ENCODE results near the gene OSBPL3. TPM values are rescaled to one million over a fixed set of nuclear protein-coding genes. Genes with fewer than 3 reads are reported as not detected.

Gene OSBPL3
- total and polyA plus RNA-seq, 4 donors = 0.28 to 3.0 (median 1.1) TPM

GRCh38 chr7:24769851-24770250 is 210.1 kb downstream of the OSBPL3 start (continued):
- TF ChIP-seq ZBTB33 (IDR thresholded peaks at IDR 0.05) (no peak), GABPA (IDR thresholded peaks at IDR 0.05 in 1 of 2, conservative IDR thresholded peaks at IDR 0.05 in 1 of 2) (no peak), RAD21 (IDR thresholded peaks at IDR 0.05) (no peak), HNF4G (IDR thresholded peaks at IDR 0.05) (no peak)

GRCh38 chr7:24769014-24769830 is 210.8 kb downstream of the OSBPL3 start:
- no peak for TF ChIP-seq RXRA (IDR thresholded peaks at IDR 0.05)
- TF ChIP-seq SP1 (IDR thresholded peaks at IDR 0.05) = no peak
- TF ChIP-seq ZBTB33 (IDR thresholded peaks at IDR 0.05) = no peak
- TF ChIP-seq HNF4G (IDR thresholded peaks at IDR 0.05) = no peak
- no peak for TF ChIP-seq CTCF (IDR thresholded peaks at IDR 0.05; ENCODE audit: low read depth, low read length, missing input control)
- TF ChIP-seq ATF3 (IDR thresholded peaks at IDR 0.05) = no peak
- no peak for TF ChIP-seq MAX (IDR thresholded peaks at IDR 0.05)
- TF ChIP-seq EGR1 (IDR thresholded peaks at IDR 0.05; ENCODE audit: low read depth in 2 of 2) = no peak
- TF ChIP-seq FOXA2 (IDR thresholded peaks at IDR 0.05) = no peak
- TF ChIP-seq GABPA (IDR thresholded peaks at IDR 0.05 in 1 of 2, conservative IDR thresholded peaks at IDR 0.05 in 1 of 2) = no peak
- TF ChIP-seq RAD21 (IDR thresholded peaks at IDR 0.05) = no peak
- TF ChIP-seq JUND (IDR thresholded peaks at IDR 0.05) = no peak
- no peak for TF ChIP-seq REST (IDR thresholded peaks at IDR 0.05)
- no peak for TF ChIP-seq TAF1 (conservative IDR thresholded peaks at IDR 0.05)
- no peak for TF ChIP-seq YY1 (IDR thresholded peaks at IDR 0.05)
- no peak for TF ChIP-seq NR2F2 (IDR thresholded peaks at IDR 0.05)
- TF ChIP-seq HNF4A (conservative IDR thresholded peaks at IDR 0.05) = no peak
- 80% methylated on average over 9 of the region's 9 CpGs for WGBS
- H3K4me3 ChIP-seq (ENCODE audit: low read depth in 1 of 3, low read length in 3 of 3) = no peak overlapping the region
- no peak for DNase-seq (ENCODE audit: low spot score)
- H3K4me1 ChIP-seq (ENCODE audit: control insufficient read depth in 4 of 4, insufficient read depth in 4 of 4, low read length in 3 of 4) = no peaks in the 10 kb centered on the region
- peaks cover 0 to 1% (median 0%) of the 10 kb centered on the region in 4 donors for H3K9me3 ChIP-seq (ENCODE audit: control insufficient read depth in 4 of 4, low read length in 3 of 4)
- no peaks in the 10 kb centered on the region for H3K36me3 ChIP-seq (ENCODE audit: control insufficient read depth in 4 of 4, insufficient read depth in 3 of 4, low read depth in 1 of 4, low read length in 3 of 4)
- H3K9ac ChIP-seq (ENCODE audit: low read depth in 1 of 2, low read length in 2 of 2) = no peak overlapping the region
- no peaks in the 10 kb centered on the region for H3K27me3 ChIP-seq (ENCODE audit: control insufficient read depth in 4 of 4, insufficient read depth in 4 of 4, low read length in 3 of 4)
- H3K27ac ChIP-seq (ENCODE audit: low read depth in 1 of 2, low read length in 2 of 2) = no peak overlapping the region

All from liver (tissue), 9 donors.